ENCODE data around the gene RSPRY1. TPM values are rescaled to one million over a fixed set of nuclear protein-coding genes. Genes with fewer than 3 reads are reported as not detected.
A peak's percentile ranks its signal among the peaks of the same experiment; 100 is the strongest.

RSPRY1 gene
- total and polyA plus RNA-seq, 8 donors = 6.9 to 21.9 (median 18.7) TPM

DNA sequence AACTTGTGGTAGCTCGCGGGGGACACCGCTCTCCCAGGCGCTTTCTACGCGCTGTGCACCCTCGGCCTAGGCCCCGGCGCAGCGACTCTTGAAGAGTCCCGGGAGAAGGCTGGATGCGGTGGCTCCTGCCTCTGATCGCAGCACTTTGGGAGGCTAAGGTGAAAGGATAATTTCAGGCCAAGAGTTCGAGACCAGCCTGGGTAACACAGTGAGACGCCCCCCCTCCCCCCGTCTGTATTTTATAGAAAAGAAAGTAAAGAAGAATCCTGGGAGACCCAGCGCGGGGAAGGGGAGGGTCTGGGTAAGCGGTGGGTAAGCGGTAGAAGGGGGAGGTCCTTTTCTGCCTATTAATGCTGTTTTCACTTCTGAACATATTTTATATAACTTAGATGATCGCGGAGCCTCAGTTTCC, 98.8 kb downstream of the RSPRY1 start:
- 12 to 17% methylated on average over 22 of the region's 22 CpGs for WGBS, 2 donors
- FAIRE-seq (no peak), ATAC-seq (no peak), DNase-seq (no peak)
- Histone ChIP-seq H3K27me3 (no peaks in the 10 kb centered on the region), H3K4me1 (peaks cover 7 to 21% (median 13%) of the 10 kb centered on the region in 3 donors), H3K9me3 (no peaks in the 10 kb centered on the region), H3K4me3 (peak overlapping the region; percentile 64 to 82 (median 72)), H3K36me3 (no peaks in the 10 kb centered on the region), H3K27ac (peak overlapping the region in 2 of 4 donors; percentile 69 to 75)
- TF ChIP-seq, protein P1, sequence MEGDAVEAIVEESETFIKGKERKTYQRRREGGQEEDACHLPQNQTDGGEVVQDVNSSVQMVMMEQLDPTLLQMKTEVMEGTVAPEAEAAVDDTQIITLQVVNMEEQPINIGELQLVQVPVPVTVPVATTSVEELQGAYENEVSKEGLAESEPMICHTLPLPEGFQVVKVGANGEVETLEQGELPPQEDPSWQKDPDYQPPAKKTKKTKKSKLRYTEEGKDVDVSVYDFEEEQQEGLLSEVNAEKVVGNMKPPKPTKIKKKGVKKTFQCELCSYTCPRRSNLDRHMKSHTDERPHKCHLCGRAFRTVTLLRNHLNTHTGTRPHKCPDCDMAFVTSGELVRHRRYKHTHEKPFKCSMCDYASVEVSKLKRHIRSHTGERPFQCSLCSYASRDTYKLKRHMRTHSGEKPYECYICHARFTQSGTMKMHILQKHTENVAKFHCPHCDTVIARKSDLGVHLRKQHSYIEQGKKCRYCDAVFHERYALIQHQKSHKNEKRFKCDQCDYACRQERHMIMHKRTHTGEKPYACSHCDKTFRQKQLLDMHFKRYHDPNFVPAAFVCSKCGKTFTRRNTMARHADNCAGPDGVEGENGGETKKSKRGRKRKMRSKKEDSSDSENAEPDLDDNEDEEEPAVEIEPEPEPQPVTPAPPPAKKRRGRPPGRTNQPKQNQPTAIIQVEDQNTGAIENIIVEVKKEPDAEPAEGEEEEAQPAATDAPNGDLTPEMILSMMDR (IDR thresholded peaks at IDR 0.05) = no peak
- intact Hi-C loops (cut with DNase I) = no loop called here

DNA sequence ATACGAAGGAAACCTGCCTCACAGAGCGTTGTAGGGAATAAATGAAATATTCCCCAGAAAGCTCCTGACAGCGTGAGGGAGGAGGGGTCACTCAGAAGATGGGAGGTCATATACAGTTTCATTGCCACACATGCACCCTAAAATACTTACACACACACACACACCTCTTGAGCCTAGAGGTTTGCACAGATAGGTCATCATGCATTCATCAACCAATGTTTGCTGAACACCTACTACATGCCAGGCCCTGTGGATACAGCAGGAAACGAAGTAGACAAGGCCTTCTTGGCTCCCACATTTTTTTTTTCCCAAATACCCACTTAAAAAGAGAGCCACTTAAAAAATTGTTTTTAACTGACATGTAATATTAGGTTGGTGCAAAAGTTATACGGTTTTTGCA, 99.2 kb downstream of the RSPRY1 start:
- no peak for FAIRE-seq
- intact Hi-C loops (cut with DNase I) = no loop called here
- ATAC-seq = no peak
- peaks cover 7 to 18% (median 8%) of the 10 kb centered on the region in 3 donors for H3K4me1 ChIP-seq
- TF ChIP-seq, protein P1 (IDR thresholded peaks at IDR 0.05) = no peak
- H3K36me3 ChIP-seq = no peaks in the 10 kb centered on the region
- H3K27me3 ChIP-seq = no peaks in the 10 kb centered on the region
- no peak overlapping the region for H3K27ac ChIP-seq
- WGBS, 2 donors = 71 to 73% methylated on average over 5 of the region's 5 CpGs
- no peaks in the 10 kb centered on the region for H3K9me3 ChIP-seq
- no peak overlapping the region for H3K4me3 ChIP-seq
- DNase-seq = no peak

- Histone ChIP-seq H3K4me1 (no peaks in the 10 kb centered on the region), H3K27me3 (no peaks in the 10 kb centered on the region), H3K4me3 (no peak overlapping the region), H3K9me3 (no peaks in the 10 kb centered on the region), H3K27ac (no peak overlapping the region), H3K36me3 (no peaks in the 10 kb centered on the region)
- intact Hi-C loops (cut with DNase I) = loop anchor here in 1 of 3 donors (10.0 kb wide), 1 partner anchor 205 kb away; no protein-coding TSS in a partner anchor
- TF ChIP-seq, protein P1 (IDR thresholded peaks at IDR 0.05) = no peak
- DNase-seq (no peak), FAIRE-seq (no peak), ATAC-seq (no peak)
- WGBS, 2 donors = 73 to 80% methylated on average over 14 of the region's 14 CpGs
Measured at GRCh38 chr16:57289391-57290257, 103.5 kb downstream of the RSPRY1 start.

Other genes starting within 250 kb of the RSPRY1 start
- under 1 TPM in 5 of 6 donors, not detected in 1; 0.12 to 0.28 (median 0.21) TPM for gene CETP, start 224.4 kb upstream of the RSPRY1 start, total RNA-seq
- 1 to 10 TPM in 1 of 2 donors, under 1 TPM in 1; 0.26 to 1.0 TPM for gene CETP, start 224.4 kb upstream of the RSPRY1 start, polyA plus RNA-seq
- 10 to 100 TPM in 2 of 6 donors, 1 to 10 TPM in 4; 4.6 to 18.5 (median 6.0) TPM for gene NLRC5, start 196.8 kb upstream of the RSPRY1 start, total RNA-seq
- 10 to 100 TPM; 20.1 to 26.6 TPM for gene NLRC5, start 196.8 kb upstream of the RSPRY1 start, polyA plus RNA-seq
- gene CPNE2, start 93.7 kb upstream of the RSPRY1 start, total RNA-seq = 10 to 100 TPM in 1 of 6 donors, 1 to 10 TPM in 5; 3.2 to 12.4 (median 4.3) TPM
- 10 to 100 TPM; 14.8 to 17.1 TPM for gene CPNE2, start 93.7 kb upstream of the RSPRY1 start, polyA plus RNA-seq
- 10 to 100 TPM; 27.9 to 39.2 (median 29.7) TPM for gene PSME3IP1, start 290 bp upstream of the RSPRY1 start, total RNA-seq
- gene PSME3IP1, start 290 bp upstream of the RSPRY1 start, polyA plus RNA-seq = 10 to 100 TPM; 38.5 to 63.3 TPM
- 10 to 100 TPM; 12.3 to 22.5 (median 14.7) TPM for gene ARL2BP, start 58.9 kb downstream of the RSPRY1 start, total RNA-seq
- 10 to 100 TPM; 10.8 to 20.2 TPM for gene ARL2BP, start 58.9 kb downstream of the RSPRY1 start, polyA plus RNA-seq
- gene PLLP, start 98.3 kb downstream of the RSPRY1 start, total RNA-seq = 10 to 100 TPM; 10.8 to 29.9 (median 22.5) TPM
- 10 to 100 TPM; 22.2 to 34.3 TPM for gene PLLP, start 98.3 kb downstream of the RSPRY1 start, polyA plus RNA-seq
- under 1 TPM in 3 of 6 donors, not detected in 3; 0.09 to 0.85 (median 0.16) TPM for gene CCL22, start 172.5 kb downstream of the RSPRY1 start, total RNA-seq
- under 1 TPM in 1 of 2 donors, not detected in 1; 0.05 TPM for gene CCL22, start 172.5 kb downstream of the RSPRY1 start, polyA plus RNA-seq
- gene CX3CL1, start 186.2 kb downstream of the RSPRY1 start, total RNA-seq = 10 to 100 TPM in 2 of 6 donors, 1 to 10 TPM in 4; 4.6 to 21.3 (median 6.0) TPM
- gene CX3CL1, start 186.2 kb downstream of the RSPRY1 start, polyA plus RNA-seq = 10 to 100 TPM in 1 of 2 donors, 1 to 10 TPM in 1; 8.7 to 19.0 TPM
- gene CCL17, start 218.4 kb downstream of the RSPRY1 start, total RNA-seq = 1 to 10 TPM in 1 of 6 donors, not detected in 5; 1.1 TPM
- not detected for gene CCL17, start 218.4 kb downstream of the RSPRY1 start, polyA plus RNA-seq

Measured in pancreas (tissue), 10 donors.